ENCODE results near the gene DCC. TPM values are rescaled to one million over a fixed set of nuclear protein-coding genes. Genes with fewer than 3 reads are reported as not detected.

Gene DCC
- total and polyA plus RNA-seq, 2 experiments from 2014 or later, result 0.53 to 0.73 TPM

- TF ChIP-seq REST (IDR thresholded peaks at IDR 0.05; ENCODE audit: unreplicated experiment) (no peak), CTCF (conservative IDR thresholded peaks at IDR 0.05; ENCODE audit: low read depth in 2 of 2) (no peak), ZNF114 (CRISPR knock-in tag; IDR thresholded peaks at IDR 0.05) (no peak), NANOG (IDR thresholded peaks at IDR 0.05; ENCODE audit: borderline replicate concordance) (no peak), POLR2AphosphoS5 (IDR thresholded peaks at IDR 0.05; ENCODE audit: low read depth) (no peak)
Measured at GRCh38 chr18:52723550-52723970, 383.6 kb downstream of the DCC start (continued).

- no peaks in the 10 kb centered on the region for H3K9me3 Mint-ChIP-seq
- H3K4me1 Mint-ChIP-seq, result no peaks in the 10 kb centered on the region; the same call in 2 of the 3 replicates
- no peaks in the 10 kb centered on the region for H3K27me3 Mint-ChIP-seq (ENCODE audit: insufficient read depth, low read depth, poor library complexity)
- no peak overlapping the region for H3K27ac Mint-ChIP-seq
- Histone ChIP-seq H3K4me2 (no peak overlapping the region), H3K36me3 (ENCODE audit: insufficient read depth) (no peaks in the 10 kb centered on the region), H3K4me1 (ENCODE audit: insufficient read depth) (no peaks in the 10 kb centered on the region), H3K27me3 (ENCODE audit: insufficient read depth) (no peaks in the 10 kb centered on the region), H2AFZ (no peak overlapping the region), H3K27ac (ENCODE audit: low read depth) (no peak overlapping the region), H3K4me3 (no peak overlapping the region), H3K9me2 (ENCODE audit: insufficient read depth) (no peaks in the 10 kb centered on the region), H4K20me1 (replicated peaks; ENCODE audit: insufficient read depth) (no peaks in the 10 kb centered on the region), H3F3A (replicated peaks; ENCODE audit: low read depth) (no peaks in the 10 kb centered on the region), H3K79me2 (replicated peaks; ENCODE audit: insufficient read depth) (no peaks in the 10 kb centered on the region)
- DNase-seq (ENCODE audit: low spot score) (no peak), ATAC-seq (no peak)
- H3K36me3 Mint-ChIP-seq (ENCODE audit: low read depth), result no peaks in the 10 kb centered on the region
- TF ChIP-seq POLR2AphosphoS5 (IDR thresholded peaks at IDR 0.05; ENCODE audit: low read depth) (no peak), ZNF331 (CRISPR knock-in tag; IDR thresholded peaks at IDR 0.05; ENCODE audit: low read depth) (no peak)
- no peak overlapping the region for H3K4me3 Mint-ChIP-seq
Measured at GRCh38 chr18:52730972-52731619, 391.1 kb downstream of the DCC start.

- DNase-seq (ENCODE audit: low spot score) (no peak), ATAC-seq (no peak)
- H3K27ac Mint-ChIP-seq, result no peak overlapping the region
- Histone ChIP-seq H3K36me3 (ENCODE audit: insufficient read depth) (no peaks in the 10 kb centered on the region), H3K4me1 (ENCODE audit: insufficient read depth) (no peaks in the 10 kb centered on the region), H4K20me1 (replicated peaks; ENCODE audit: insufficient read depth) (no peaks in the 10 kb centered on the region), H3F3A (replicated peaks; ENCODE audit: low read depth) (no peaks in the 10 kb centered on the region), H3K4me2 (no peak overlapping the region), H2AFZ (no peak overlapping the region), H3K27ac (ENCODE audit: low read depth) (no peak overlapping the region), H3K9me2 (ENCODE audit: insufficient read depth) (peaks cover 5% of the 10 kb centered on the region; the same call in 1 of the 2 replicates), H3K79me2 (replicated peaks; ENCODE audit: insufficient read depth) (no peaks in the 10 kb centered on the region), H3K27me3 (ENCODE audit: insufficient read depth) (no peaks in the 10 kb centered on the region), H3K4me3 (no peak overlapping the region)
- no peaks in the 10 kb centered on the region for H3K4me1 Mint-ChIP-seq
- no peaks in the 10 kb centered on the region for H3K27me3 Mint-ChIP-seq (ENCODE audit: insufficient read depth, low read depth, poor library complexity)
- H3K36me3 Mint-ChIP-seq (ENCODE audit: low read depth), result no peaks in the 10 kb centered on the region
- H3K4me3 Mint-ChIP-seq, result no peak overlapping the region
- no peaks in the 10 kb centered on the region; the same call in 2 of the 3 replicates for H3K9me3 Mint-ChIP-seq
- TF ChIP-seq JUNB (IDR thresholded peaks at IDR 0.05; ENCODE audit: unreplicated experiment), result no peak
- no peak for TF ChIP-seq EZH2phosphoT487 (IDR thresholded peaks at IDR 0.05; ENCODE audit: unreplicated experiment)
- TF ChIP-seq CREB1 (CRISPR knock-in tag; IDR thresholded peaks at IDR 0.05; ENCODE audit: low read depth), result no peak
Measured at GRCh38 chr18:52738946-52739345, 398.9 kb downstream of the DCC start.

Data from GM23338 (cell line).